Caco-2 (cell line): ENCODE results near the gene COX6B2. TPM values are rescaled to one million over a fixed set of nuclear protein-coding genes. Genes with fewer than 3 reads are reported as not detected.
"Not testable (repeated sequence)": the region's sequence is repeated elsewhere in the genome, so short reads cannot be mapped to it uniquely, and the experiment has no call there.

Experiments used
- BruUV-seq: library from RNA; stranded (reverse); fragments of 400-500 nt; replicated peaks from 2 replicates; lab custom pipeline; 2021; lab: Mats Ljungman, UMichigan
- CTCF ChIA-PET: fragments of 300-600 bp; sonication (Branson Sonifier 250); formaldehyde crosslinking; loops from one replicate; lab custom pipeline; 2022; ENCODE audit warnings: antibody characterized with exemption; lab: Charles Lee
- POLR2A ChIA-PET: fragments of 300-600 bp; sonication (Branson Sonifier 250); formaldehyde crosslinking; loops from one replicate; lab custom pipeline; 2022; ENCODE audit warnings: antibody characterized with exemption; lab: Charles Lee
- DNase-seq, 2 experiments: peaks; one replicate each; pipeline versions ENCODE4 v3.0.0 to v3.0.0-alpha.2; 2020 to 2022
- H3K27me3 ChIP-seq: replicated peaks from 2 replicates; pipeline ENCODE4 v1.6.0; 2011; ENCODE audit warnings: low read length; ENCODE audit not compliant: control insufficient read depth, insufficient read depth
- H3K36me3 ChIP-seq: 2 replicates; pipeline ENCODE4 v1.5.1; 2011; ENCODE audit warnings: low read length; ENCODE audit not compliant: control insufficient read depth, insufficient read depth
- H3K4me1 ChIP-seq: fragments of 250-450 bp; sonication (Bioruptor Pico); 2 replicates; pipeline ENCODE4 v1.5.1; 2020; ENCODE audit warnings: mild to moderate bottlenecking
- H3K4me3 ChIP-seq: 2 replicates; pipeline ENCODE4 v1.5.1; 2011; ENCODE audit warnings: low read depth, mild to moderate bottlenecking, control low read depth, low read length
- H3K9me3 ChIP-seq: fragments of 250-450 bp; sonication (Bioruptor Pico); 2 replicates; pipeline ENCODE4 v1.5.1; 2020; ENCODE audit warnings: mild to moderate bottlenecking, moderate library complexity
- H3K27ac Mint-ChIP-seq: one replicate; pipeline ENCODE4 v1.8.0; 2022; ENCODE audit warnings: mixed read lengths; ENCODE audit not compliant: unreplicated experiment
- H3K27me3 Mint-ChIP-seq: one replicate; pipeline ENCODE4 v1.8.0; 2022; ENCODE audit warnings: mixed read lengths; ENCODE audit not compliant: insufficient read depth, unreplicated experiment
- H3K36me3 Mint-ChIP-seq: one replicate; pipeline ENCODE4 v1.8.0; 2022; ENCODE audit warnings: mild to moderate bottlenecking, mixed read lengths; ENCODE audit not compliant: insufficient read depth, unreplicated experiment
- H3K4me1 Mint-ChIP-seq: one replicate; pipeline ENCODE4 v1.8.0; 2022; ENCODE audit warnings: low read depth, mixed read lengths; ENCODE audit not compliant: unreplicated experiment
- H3K4me3 Mint-ChIP-seq: one replicate; pipeline ENCODE4 v1.8.0; 2022; ENCODE audit warnings: mild to moderate bottlenecking, moderate library complexity, mixed read lengths; ENCODE audit not compliant: unreplicated experiment
- H3K9me3 Mint-ChIP-seq: one replicate; pipeline ENCODE4 v1.8.0; 2022; ENCODE audit warnings: mixed read lengths; ENCODE audit not compliant: unreplicated experiment
- intact Hi-C: fragments of 100-400 bp; cut with micrococcal nuclease; formaldehyde crosslinking; loops from one replicate; pipeline ENCODE4 v1.10.0; 2022; ENCODE audit not compliant: unreplicated experiment
- total RNA-seq: library from RNA; stranded (reverse); gene quantifications from 2 replicates; pipeline ENCODE4 v1.2.3, GENCODE V29; 2022
- TF ChIP-seq, protein P1 (sequence below), 2 experiments: fragments of 200-600 bp in 1 of 2; IDR thresholded peaks; 1 replicate in 1 of 2; 2 replicates in 1 of 2; pipeline versions ENCODE4 v1.5.1 to v1.8.0; 2011 to 2022; ENCODE audit warnings: antibody characterized with exemption in 1 of 2, control low read depth in 1 of 2, inconsistent platforms in 1 of 2, low read depth in 1 of 2, low read length in 1 of 2, mild to moderate bottlenecking in 1 of 2, moderate library complexity in 1 of 2; ENCODE audit not compliant: insufficient read depth in 1 of 2, severe bottlenecking in 1 of 2, unreplicated experiment in 1 of 2

Gene COX6B2
- total RNA-seq, 1 experiment from 2014 or later = 0.27 TPM

DNA sequence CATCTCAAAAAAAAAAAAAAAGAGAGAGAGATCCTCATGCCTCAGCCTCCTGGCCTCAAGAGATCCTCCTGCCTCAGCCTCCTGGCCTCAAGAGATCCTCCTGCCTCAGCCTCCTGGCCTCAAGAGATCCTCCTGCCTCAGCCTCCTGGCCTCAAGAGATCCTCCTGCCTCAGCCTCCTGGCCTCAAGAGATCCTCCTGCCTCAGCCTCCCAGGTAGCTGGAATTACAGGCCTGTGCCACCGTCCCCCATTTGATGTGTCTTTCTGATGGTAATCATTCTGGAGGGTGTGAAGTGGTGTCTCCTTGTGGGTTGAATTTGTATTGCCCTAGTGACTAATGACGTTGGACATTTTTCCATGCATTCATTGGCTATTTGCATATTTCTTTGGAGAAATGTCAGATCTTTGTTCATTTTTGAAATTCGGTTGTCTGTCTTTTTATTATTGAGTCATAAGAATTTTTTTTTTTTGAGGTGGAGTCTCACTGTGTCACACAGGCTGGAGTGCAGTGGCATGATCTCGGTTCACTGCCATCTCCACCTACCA is 25.7 kb downstream of the COX6B2 start:
- H3K4me1 Mint-ChIP-seq = peaks cover 12% of the 10 kb centered on the region
- H3K9me3 Mint-ChIP-seq, H3K27ac Mint-ChIP-seq, H3K36me3 ChIP-seq, H3K27me3 ChIP-seq, DNase-seq, BruUV-seq, H3K4me3 ChIP-seq, H3K27me3 Mint-ChIP-seq, H3K4me3 Mint-ChIP-seq, H3K4me1 ChIP-seq, intact Hi-C loops, H3K9me3 ChIP-seq: not testable (repeated sequence)
- ChIA-PET CTCF (interaction anchor here (1.2 kb wide), 1 partner anchor 7 kb away, joined by 4 read pairs; no protein-coding TSS in a partner anchor), POLR2A (interaction anchor here (1.8 kb wide), 1 partner anchor 11 kb away, joined by 12 read pairs; the partner anchor contains the start of gene KMT5C)
- H3K36me3 Mint-ChIP-seq = peaks cover 12% of the 10 kb centered on the region

DNA sequence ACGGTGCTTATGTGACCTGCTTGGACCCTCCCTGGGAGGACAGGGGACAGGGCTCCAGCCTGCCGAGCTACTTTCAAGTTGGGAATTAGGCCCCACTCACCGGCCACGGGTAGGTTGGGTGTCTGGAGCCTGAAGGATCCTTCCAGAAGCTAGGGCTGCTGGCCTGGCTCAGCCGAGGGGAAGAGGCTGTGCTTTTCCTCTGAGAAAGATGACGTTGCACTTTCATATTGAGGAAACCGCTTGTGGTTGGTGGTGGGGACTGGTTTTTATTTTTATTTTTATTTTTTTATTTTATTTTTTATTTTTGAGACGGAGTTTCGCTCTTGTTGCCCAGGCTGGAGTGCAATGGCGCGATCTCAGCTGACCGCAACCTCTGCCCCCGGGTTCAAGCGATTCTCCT is 29.3 kb downstream of the COX6B2 start, which contains the start of gene TMEM150B:
Gene TMEM150B, minus strand, starts transcription at position 170 of the 400 bp plus-strand sequence. CDS start 4,305 bp downstream, outside the sequence.
- Mint-ChIP-seq H3K9me3 (no peaks in the 10 kb centered on the region), H3K4me1 (peaks cover 30% of the 10 kb centered on the region), H3K36me3 (peaks cover 7% of the 10 kb centered on the region), H3K27me3 (no peaks in the 10 kb centered on the region), H3K4me3 (no peak within 1 kb of the TSS), H3K27ac (no peak within 1 kb of the TSS)
- intact Hi-C loops = no loop called here
- Histone ChIP-seq H3K4me3 (no peak within 1 kb of the TSS), H3K27me3 (no peaks in the 10 kb centered on the region), H3K9me3 (no peaks in the 10 kb centered on the region; the same call in 1 of the 2 replicates), H3K36me3 (no peaks in the 10 kb centered on the region), H3K4me1 (peaks cover 30% of the 10 kb centered on the region)
- TF ChIP-seq, protein P1, sequence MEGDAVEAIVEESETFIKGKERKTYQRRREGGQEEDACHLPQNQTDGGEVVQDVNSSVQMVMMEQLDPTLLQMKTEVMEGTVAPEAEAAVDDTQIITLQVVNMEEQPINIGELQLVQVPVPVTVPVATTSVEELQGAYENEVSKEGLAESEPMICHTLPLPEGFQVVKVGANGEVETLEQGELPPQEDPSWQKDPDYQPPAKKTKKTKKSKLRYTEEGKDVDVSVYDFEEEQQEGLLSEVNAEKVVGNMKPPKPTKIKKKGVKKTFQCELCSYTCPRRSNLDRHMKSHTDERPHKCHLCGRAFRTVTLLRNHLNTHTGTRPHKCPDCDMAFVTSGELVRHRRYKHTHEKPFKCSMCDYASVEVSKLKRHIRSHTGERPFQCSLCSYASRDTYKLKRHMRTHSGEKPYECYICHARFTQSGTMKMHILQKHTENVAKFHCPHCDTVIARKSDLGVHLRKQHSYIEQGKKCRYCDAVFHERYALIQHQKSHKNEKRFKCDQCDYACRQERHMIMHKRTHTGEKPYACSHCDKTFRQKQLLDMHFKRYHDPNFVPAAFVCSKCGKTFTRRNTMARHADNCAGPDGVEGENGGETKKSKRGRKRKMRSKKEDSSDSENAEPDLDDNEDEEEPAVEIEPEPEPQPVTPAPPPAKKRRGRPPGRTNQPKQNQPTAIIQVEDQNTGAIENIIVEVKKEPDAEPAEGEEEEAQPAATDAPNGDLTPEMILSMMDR (IDR thresholded peaks at IDR 0.05; ENCODE audit: insufficient read depth in 1 of 2, low read depth in 1 of 2, low read length in 1 of 2, severe bottlenecking in 1 of 2, unreplicated experiment in 1 of 2) = no peak
- no peak for DNase-seq
- POLR2A ChIA-PET = no interaction called here
- CTCF ChIA-PET = interaction anchor here (1.4 kb wide), 1 partner anchor 14 kb away, joined by 4 read pairs; no protein-coding TSS in a partner anchor
- no TSS peak for BruUV-seq

DNA sequence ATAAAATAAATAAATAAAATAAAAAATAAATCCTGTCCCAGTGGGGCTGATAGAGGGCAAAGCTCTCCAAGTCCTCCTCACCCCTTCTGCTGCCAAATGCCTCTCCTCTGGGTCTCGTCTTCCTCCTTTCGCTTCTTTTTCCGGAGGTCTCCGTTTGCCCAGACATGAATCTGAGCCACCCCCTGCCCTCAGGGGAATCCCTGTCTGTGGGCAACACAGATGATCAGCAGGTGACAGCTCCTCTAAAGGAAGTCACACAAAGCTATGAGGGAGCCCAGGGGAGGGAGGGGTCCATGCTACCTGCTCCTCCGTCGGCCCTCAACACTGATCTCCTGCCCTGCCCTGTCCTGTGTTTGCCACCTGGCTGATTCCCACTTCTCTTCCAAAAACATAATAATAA is 29.9 kb downstream of the COX6B2 start:
- intact Hi-C loops = no loop called here
- H3K9me3 ChIP-seq = no peaks in the 10 kb centered on the region; the same call in 1 of the 2 replicates
- peaks cover 30% of the 10 kb centered on the region for H3K4me1 ChIP-seq
- Mint-ChIP-seq H3K4me1 (peaks cover 30% of the 10 kb centered on the region), H3K9me3 (no peaks in the 10 kb centered on the region), H3K36me3 (peaks cover 12% of the 10 kb centered on the region), H3K4me3 (no peak overlapping the region), H3K27ac (no peak overlapping the region), H3K27me3 (no peaks in the 10 kb centered on the region)
- H3K4me3 ChIP-seq = no peak overlapping the region
- no peak for DNase-seq
- BruUV-seq = no TSS peak
- POLR2A ChIA-PET = no interaction called here
- H3K27me3 ChIP-seq = no peaks in the 10 kb centered on the region
- TF ChIP-seq, protein P1 (IDR thresholded peaks at IDR 0.05; ENCODE audit: insufficient read depth in 1 of 2, low read depth in 1 of 2, low read length in 1 of 2, severe bottlenecking in 1 of 2, unreplicated experiment in 1 of 2) = no peak
- no peaks in the 10 kb centered on the region; the same call in 1 of the 2 replicates for H3K36me3 ChIP-seq
- CTCF ChIA-PET = interaction anchor here (1.4 kb wide), 1 partner anchor 14 kb away, joined by 4 read pairs; no protein-coding TSS in a partner anchor
